Stimulated activated CD8-positive, alpha-beta memory T cell treated with anti-CD3 and anti-CD28 coated beads, Interleukin-4, amount 100 ng/mL, for 24 hours (primary cell): ENCODE data around the gene LRRC37A.
"Not testable (repeated sequence)": the region's sequence is repeated elsewhere in the genome, so short reads cannot be mapped to it uniquely, and the experiment has no call there.

Source experiments
- DNase-seq: peaks from one replicate; pipeline ENCODE4 v3.0.0-alpha.2; 2020; ENCODE audit warnings: low read depth

LRRC37A gene

GRCh38 chr17:46287587-46287986 is 7.3 kb upstream of the LRRC37A start:
- DNase-seq = not testable (repeated sequence)

GRCh38 chr17:46290906-46291546 is 3.9 kb upstream of the LRRC37A start:
- DNase-seq = not testable (repeated sequence)

- not testable (repeated sequence) for DNase-seq
Measured at GRCh38 chr17:46291618-46292017, 3.3 kb upstream of the LRRC37A start.

GRCh38 chr17:46341220-46341619 is 46.3 kb downstream of the LRRC37A start:
- not testable (repeated sequence) for DNase-seq

DNA sequence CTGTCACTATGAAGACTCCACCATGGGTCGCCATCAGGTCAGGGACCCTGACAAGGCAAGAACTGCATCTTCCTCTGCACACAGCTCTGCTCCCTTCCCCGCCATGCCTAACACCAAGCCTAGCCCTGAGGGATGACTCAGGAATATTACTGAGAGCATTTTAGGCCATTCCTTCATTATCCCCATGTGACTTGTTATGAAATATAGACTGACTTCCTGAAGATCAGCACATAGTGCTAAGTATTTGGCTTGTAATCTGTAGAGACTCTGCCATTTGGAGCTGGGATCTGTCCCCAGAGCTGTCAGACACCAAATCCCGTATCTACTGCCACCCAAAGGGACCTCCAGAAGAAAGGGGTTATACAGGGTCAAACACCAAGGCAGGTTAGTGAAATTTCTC is 47.2 kb downstream of the LRRC37A start:
- not testable (repeated sequence) for DNase-seq

GRCh38 chr17:46348345-46348744 is 53.4 kb downstream of the LRRC37A start:
- not testable (repeated sequence) for DNase-seq

DNA sequence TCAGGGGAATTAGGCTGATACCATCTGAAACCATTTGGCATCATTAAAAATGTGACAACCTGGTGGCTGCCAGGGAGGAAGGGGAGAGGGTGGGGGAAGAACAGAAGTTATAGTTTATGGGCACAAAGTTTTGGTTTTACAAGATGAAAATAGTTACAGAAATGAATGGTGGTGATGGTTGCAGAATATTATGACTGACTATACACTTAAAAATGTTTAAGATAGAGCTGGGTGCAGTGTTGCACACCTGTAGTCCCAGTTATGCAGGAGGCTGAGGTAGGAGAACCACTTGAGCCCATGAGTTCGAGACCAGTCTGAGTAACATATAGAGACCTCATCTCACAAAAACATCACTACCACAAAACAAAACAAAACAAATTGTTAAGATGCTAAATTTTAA is 54.1 kb downstream of the LRRC37A start:
- DNase-seq = not testable (repeated sequence)

- DNase-seq = not testable (repeated sequence)
Measured at GRCh38 chr17:46353856-46354255, 58.9 kb downstream of the LRRC37A start.

DNA sequence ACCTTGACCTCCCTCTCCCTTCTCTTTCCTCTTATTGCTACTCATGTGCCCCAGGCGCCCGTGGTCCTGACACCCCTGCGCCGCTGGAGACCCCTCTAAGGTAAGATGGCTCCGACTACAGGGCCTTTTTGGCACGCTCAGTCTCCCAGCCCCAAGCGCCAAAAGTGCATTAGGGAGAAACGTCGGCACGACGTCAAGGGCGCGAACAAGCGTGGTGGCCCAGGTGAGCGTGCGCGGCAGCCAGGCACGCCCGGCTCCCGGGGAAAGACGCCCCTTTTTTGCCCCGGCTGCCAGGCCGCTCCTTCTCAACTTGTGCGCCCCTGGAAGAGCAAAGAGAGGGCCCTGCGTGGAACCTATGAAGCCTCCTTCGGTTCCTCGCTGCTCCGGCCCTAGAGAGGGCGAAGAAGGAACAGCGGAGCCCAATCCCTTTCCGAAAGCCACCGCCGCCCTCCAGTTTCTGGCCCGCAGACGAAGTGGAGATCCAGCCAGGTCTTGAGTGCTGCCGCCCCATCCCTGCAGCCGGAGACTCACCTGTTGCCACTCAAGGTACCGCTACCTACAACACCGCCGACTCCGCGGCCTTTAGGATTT is 66.3 kb downstream of the LRRC37A start:
- DNase-seq = not testable (repeated sequence)

GRCh38 chr17:46361755-46362154 is 66.8 kb downstream of the LRRC37A start, which contains the start of gene ARL17B:
ARL17B (minus strand) TSS chr17:46361766; CDS start chr17:46358397, 3,369 bp downstream.
- DNase-seq = peak; percentile 29

GRCh38 chr17:46367520-46367919 is 72.6 kb downstream of the LRRC37A start:
- DNase-seq = not testable (repeated sequence)

DNA sequence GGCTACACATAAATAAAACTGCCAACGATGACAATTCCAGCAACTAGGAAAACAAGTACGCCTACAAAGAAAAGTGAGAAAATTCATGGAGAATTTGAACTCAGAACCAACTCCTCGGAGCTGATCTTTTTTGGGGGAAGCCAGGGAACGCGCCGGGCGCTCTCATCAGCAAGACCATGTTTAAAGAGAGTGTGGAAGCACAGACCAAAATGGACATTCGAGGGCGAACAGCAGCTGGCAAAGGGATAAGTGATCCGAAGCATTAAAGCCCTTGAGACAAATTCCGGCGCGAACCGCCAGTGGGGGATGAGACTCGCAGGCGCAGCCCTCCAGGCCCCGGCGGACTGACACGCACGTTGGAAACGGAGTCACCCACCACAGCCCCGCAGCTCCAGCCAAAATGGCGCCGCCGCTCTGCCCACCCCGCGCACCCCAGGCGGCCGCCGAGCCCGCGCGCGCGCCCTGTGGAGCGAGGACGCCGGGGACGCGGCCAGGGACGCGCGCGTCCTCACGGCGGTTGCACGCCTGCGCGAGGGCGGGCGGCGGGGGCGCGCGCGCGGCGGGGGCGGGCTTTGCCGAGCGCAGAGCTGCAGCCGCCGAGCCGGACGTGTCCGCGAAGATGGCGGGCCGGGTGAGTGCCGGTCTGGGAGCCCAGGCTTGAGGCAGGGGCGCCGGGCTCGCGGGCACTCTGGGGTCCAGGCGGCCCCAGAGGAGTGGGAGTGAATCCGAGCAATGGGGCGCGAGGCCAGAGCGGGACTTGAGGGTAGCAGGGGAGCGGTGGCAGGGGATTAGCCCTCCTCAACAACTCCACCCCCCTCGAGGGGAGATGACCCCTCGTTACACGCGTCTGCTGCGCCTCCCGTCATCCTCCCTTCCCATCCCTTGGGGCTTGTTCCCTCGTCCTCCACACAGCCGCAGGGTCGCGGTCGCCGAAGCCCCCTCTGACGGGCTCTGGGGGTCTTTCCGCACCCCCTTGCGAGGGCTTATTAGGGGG is 77.6 kb downstream of the LRRC37A start:
- not testable (repeated sequence) for DNase-seq

- not testable (repeated sequence) for DNase-seq
Measured at GRCh38 chr17:46373418-46373817, 78.5 kb downstream of the LRRC37A start.

GRCh38 chr17:46383118-46383517 is 88.2 kb downstream of the LRRC37A start:
- DNase-seq = not testable (repeated sequence)

DNA sequence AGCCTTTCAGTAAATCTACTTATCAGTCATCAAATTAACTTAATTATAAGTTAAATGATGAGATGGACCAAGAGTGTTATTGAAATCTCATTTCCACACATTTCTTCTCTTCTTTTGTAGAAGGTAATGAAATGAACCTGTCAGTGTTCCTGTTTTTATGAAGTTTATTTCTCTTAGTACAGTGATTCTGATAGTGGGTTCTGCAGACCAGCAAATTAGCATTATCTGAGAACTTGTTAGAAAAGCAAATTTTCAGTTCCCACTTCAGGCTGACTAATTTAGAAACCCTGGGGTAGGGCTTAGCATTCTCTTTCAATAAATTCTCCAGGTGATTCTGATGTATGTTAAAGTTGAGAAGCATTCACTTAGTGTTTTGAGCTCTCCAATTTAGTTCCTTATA is 90.6 kb downstream of the LRRC37A start:
- DNase-seq = not testable (repeated sequence)
